ENCODE measurements around the gene GSK3B. TPM values are rescaled to one million over a fixed set of nuclear protein-coding genes. Genes with fewer than 3 reads are reported as not detected.

Gene GSK3B
- total and polyA plus RNA-seq, 2 donors (not counting 1 experiment from before 2014, with no cell fraction given): 12.3 to 33.3 TPM

DNA sequence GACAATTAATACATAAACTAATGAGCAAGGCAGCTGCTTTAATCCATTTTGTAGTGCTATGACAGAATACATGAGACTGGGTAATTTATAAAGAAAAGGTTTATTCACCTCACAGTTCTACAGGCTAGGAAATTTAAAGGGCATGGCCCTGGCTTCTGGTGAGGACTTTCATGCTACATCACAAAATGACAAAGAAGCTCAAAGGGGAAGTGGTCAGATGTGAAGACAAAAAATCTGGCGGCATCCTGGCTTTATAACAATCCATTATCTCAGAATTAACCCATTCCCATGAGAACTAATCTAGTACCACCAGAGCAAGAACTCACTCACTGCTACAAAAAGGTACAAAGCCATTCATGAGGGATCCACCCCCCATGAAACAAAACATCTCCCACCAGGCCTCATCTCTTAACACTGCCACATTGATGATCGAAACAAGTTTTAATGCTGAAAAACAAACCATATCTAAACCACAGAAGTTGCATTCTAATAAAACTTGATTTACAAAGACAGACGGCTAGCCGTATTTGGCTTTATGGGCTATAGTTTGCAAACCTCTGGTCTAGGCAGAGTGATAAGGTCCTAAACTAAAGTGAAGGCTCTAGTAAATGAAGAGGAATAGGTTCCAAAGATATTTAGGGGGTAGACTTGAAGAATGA is 44.2 kb downstream of the GSK3B start:
- Histone ChIP-seq H2AFZ (ENCODE audit: insufficient read depth, low read depth, low read length, poor library complexity, severe bottlenecking) (no peak overlapping the region), H3K4me2 (replicated peaks; ENCODE audit: low read depth, low read length, poor library complexity, severe bottlenecking) (peak overlapping the region; percentile 38), H3K4me1 (ENCODE audit: control insufficient read depth in 2 of 2, insufficient read depth in 2 of 2, low read length in 2 of 2) (peaks cover 21 to 38% of the 10 kb centered on the region in 2 donors), H3K27me3 (replicated peaks in 1 of 4; ENCODE audit: control extremely low read depth in 1 of 4, control insufficient read depth in 3 of 4, insufficient read depth in 4 of 4, low read length in 3 of 4) (no peaks in the 10 kb centered on the region), H3K9ac (ENCODE audit: low read length) (peak overlapping the region; percentile 9), H3K79me2 (ENCODE audit: control insufficient read depth, insufficient read depth, low read length) (peaks cover 94% of the 10 kb centered on the region), H3K27ac (ENCODE audit: low read length in 2 of 2) (peak overlapping the region in 1 of 2 donors; percentile 48), H4K20me1 (ENCODE audit: control insufficient read depth, insufficient read depth, low read length, poor library complexity, severe bottlenecking) (peaks cover 42% of the 10 kb centered on the region), H3K9me3 (ENCODE audit: control extremely low read depth in 1 of 3, control insufficient read depth in 2 of 3, insufficient read depth in 1 of 3, low read length in 2 of 3) (peaks cover 2 to 15% (median 12%) of the 10 kb centered on the region in 3 donors), H3K36me3 (replicated peaks in 1 of 2; ENCODE audit: control extremely low read depth in 1 of 2, control insufficient read depth in 1 of 2, extremely low read depth in 1 of 2, insufficient read depth in 2 of 2, low read length in 1 of 2) (no peaks in the 10 kb centered on the region), H3K4me3 (ENCODE audit: control extremely low read depth in 1 of 5, extremely low read depth in 1 of 5, insufficient read depth in 1 of 5, low read depth in 2 of 5, low read length in 4 of 5) (no peak overlapping the region)
- TF ChIP-seq EZH2 (IDR thresholded peaks at IDR 0.05; ENCODE audit: borderline replicate concordance, insufficient read depth, low read depth, low read length, poor library complexity, severe bottlenecking): no peak
- TF ChIP-seq, protein P1, sequence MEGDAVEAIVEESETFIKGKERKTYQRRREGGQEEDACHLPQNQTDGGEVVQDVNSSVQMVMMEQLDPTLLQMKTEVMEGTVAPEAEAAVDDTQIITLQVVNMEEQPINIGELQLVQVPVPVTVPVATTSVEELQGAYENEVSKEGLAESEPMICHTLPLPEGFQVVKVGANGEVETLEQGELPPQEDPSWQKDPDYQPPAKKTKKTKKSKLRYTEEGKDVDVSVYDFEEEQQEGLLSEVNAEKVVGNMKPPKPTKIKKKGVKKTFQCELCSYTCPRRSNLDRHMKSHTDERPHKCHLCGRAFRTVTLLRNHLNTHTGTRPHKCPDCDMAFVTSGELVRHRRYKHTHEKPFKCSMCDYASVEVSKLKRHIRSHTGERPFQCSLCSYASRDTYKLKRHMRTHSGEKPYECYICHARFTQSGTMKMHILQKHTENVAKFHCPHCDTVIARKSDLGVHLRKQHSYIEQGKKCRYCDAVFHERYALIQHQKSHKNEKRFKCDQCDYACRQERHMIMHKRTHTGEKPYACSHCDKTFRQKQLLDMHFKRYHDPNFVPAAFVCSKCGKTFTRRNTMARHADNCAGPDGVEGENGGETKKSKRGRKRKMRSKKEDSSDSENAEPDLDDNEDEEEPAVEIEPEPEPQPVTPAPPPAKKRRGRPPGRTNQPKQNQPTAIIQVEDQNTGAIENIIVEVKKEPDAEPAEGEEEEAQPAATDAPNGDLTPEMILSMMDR (IDR thresholded peaks at IDR 0.05): no peak
- intact Hi-C loops (cut with micrococcal nuclease): loop anchor here (10.0 kb wide), 1 partner anchor 45 kb away; no protein-coding TSS in a partner anchor
- Mint-ChIP-seq H3K4me3 (peak overlapping the region; percentile 4), H3K9me3 (ENCODE audit: insufficient read depth) (peaks cover 10% of the 10 kb centered on the region), H3K27me3 (no peaks in the 10 kb centered on the region), H3K4me1 (peaks cover 63% of the 10 kb centered on the region), H3K27ac (no peak overlapping the region)
- no peak for ATAC-seq (ENCODE audit: low read depth)
- ChIA-PET POLR2A (no interaction called here), CTCF (no interaction called here)
- no peak for DNase-seq
- 70% methylated on average over 2 of the region's 4 CpGs for WGBS (ENCODE audit: insufficient coverage)

- WGBS (ENCODE audit: insufficient coverage): no CpG with 5 or more reads among the region's 2 CpGs
- Histone ChIP-seq H4K20me1 (ENCODE audit: control insufficient read depth, insufficient read depth, low read length, poor library complexity, severe bottlenecking) (peaks cover 46% of the 10 kb centered on the region), H3K79me2 (ENCODE audit: control insufficient read depth, insufficient read depth, low read length) (peaks cover 94% of the 10 kb centered on the region), H3K27me3 (replicated peaks in 1 of 4; ENCODE audit: control extremely low read depth in 1 of 4, control insufficient read depth in 3 of 4, insufficient read depth in 4 of 4, low read length in 3 of 4) (no peaks in the 10 kb centered on the region), H3K4me1 (ENCODE audit: control insufficient read depth in 2 of 2, insufficient read depth in 2 of 2, low read length in 2 of 2) (peaks cover 21 to 38% of the 10 kb centered on the region in 2 donors), H3K27ac (ENCODE audit: low read length in 2 of 2) (no peak overlapping the region), H3K9me3 (ENCODE audit: control extremely low read depth in 1 of 3, control insufficient read depth in 2 of 3, insufficient read depth in 1 of 3, low read length in 2 of 3) (peaks cover 2 to 22% (median 17%) of the 10 kb centered on the region in 3 donors), H2AFZ (ENCODE audit: insufficient read depth, low read depth, low read length, poor library complexity, severe bottlenecking) (no peak overlapping the region), H3K4me2 (replicated peaks; ENCODE audit: low read depth, low read length, poor library complexity, severe bottlenecking) (no peak overlapping the region), H3K4me3 (ENCODE audit: control extremely low read depth in 1 of 5, extremely low read depth in 1 of 5, insufficient read depth in 1 of 5, low read depth in 2 of 5, low read length in 4 of 5) (no peak overlapping the region), H3K9ac (ENCODE audit: low read length) (no peak overlapping the region), H3K36me3 (replicated peaks in 1 of 2; ENCODE audit: control extremely low read depth in 1 of 2, control insufficient read depth in 1 of 2, extremely low read depth in 1 of 2, insufficient read depth in 2 of 2, low read length in 1 of 2) (peaks cover 0 to 2% of the 10 kb centered on the region in 2 experiments)
- H3K4me3 Mint-ChIP-seq: no peak overlapping the region
- TF ChIP-seq EZH2 (IDR thresholded peaks at IDR 0.05; ENCODE audit: borderline replicate concordance, insufficient read depth, low read depth, low read length, poor library complexity, severe bottlenecking): no peak
- TF ChIP-seq, protein P1 (IDR thresholded peaks at IDR 0.05): no peak
- intact Hi-C loops (cut with micrococcal nuclease): no loop called here
- H3K27ac Mint-ChIP-seq: no peak overlapping the region
- no peak for ATAC-seq (ENCODE audit: low read depth)
- H3K4me1 Mint-ChIP-seq: peaks cover 54% of the 10 kb centered on the region
- H3K9me3 Mint-ChIP-seq (ENCODE audit: insufficient read depth): peaks cover 10% of the 10 kb centered on the region
- no peak for DNase-seq
- ChIA-PET CTCF (no interaction called here), POLR2A (no interaction called here)
- no peaks in the 10 kb centered on the region for H3K27me3 Mint-ChIP-seq
Observed at GRCh38 chr3:120049072-120049471, 45.2 kb downstream of the GSK3B start.

Data from B cell (primary cell).